GM20000 (cell line): ENCODE results near the gene DACT3.
"Not testable (repeated sequence)": the region's sequence is repeated elsewhere in the genome, so short reads cannot be mapped to it uniquely, and the experiment has no call there.

Source experiments
- DNase-seq: peaks from one replicate; pipeline ENCODE4 v3.0.0; 2012; ENCODE audit warnings: low spot score
- TF ChIP-seq, protein P1 (sequence below): IDR thresholded peaks from 2 replicates; pipeline ENCODE4 v1.5.1; 2012; ENCODE audit warnings: mild to moderate bottlenecking, control low read depth; ENCODE audit errors: extremely low read depth, missing control alignments

The DACT3 gene

DNA sequence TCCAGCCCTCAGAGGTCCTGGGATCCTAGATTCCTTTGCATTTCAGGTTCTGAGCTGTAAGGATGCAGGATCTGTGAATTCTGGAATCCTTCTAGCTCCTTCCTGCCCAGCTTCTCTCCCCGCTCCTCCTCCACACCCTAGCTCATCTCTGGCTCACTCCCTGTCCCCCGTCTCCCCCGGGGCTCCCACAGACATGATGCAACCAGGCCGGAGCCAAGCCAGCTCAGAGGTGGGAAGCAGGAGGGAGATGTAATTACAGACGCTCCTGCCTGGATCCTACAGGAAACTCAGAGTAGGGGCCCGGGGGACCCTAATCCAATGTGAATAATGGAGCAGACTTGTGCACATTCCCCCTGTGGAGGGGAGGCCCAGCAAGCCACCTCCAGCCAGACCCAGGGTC, 29.5 kb downstream of the DACT3 start:
- no peak for DNase-seq
- TF ChIP-seq, protein P1, sequence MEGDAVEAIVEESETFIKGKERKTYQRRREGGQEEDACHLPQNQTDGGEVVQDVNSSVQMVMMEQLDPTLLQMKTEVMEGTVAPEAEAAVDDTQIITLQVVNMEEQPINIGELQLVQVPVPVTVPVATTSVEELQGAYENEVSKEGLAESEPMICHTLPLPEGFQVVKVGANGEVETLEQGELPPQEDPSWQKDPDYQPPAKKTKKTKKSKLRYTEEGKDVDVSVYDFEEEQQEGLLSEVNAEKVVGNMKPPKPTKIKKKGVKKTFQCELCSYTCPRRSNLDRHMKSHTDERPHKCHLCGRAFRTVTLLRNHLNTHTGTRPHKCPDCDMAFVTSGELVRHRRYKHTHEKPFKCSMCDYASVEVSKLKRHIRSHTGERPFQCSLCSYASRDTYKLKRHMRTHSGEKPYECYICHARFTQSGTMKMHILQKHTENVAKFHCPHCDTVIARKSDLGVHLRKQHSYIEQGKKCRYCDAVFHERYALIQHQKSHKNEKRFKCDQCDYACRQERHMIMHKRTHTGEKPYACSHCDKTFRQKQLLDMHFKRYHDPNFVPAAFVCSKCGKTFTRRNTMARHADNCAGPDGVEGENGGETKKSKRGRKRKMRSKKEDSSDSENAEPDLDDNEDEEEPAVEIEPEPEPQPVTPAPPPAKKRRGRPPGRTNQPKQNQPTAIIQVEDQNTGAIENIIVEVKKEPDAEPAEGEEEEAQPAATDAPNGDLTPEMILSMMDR, result no peak

DNA sequence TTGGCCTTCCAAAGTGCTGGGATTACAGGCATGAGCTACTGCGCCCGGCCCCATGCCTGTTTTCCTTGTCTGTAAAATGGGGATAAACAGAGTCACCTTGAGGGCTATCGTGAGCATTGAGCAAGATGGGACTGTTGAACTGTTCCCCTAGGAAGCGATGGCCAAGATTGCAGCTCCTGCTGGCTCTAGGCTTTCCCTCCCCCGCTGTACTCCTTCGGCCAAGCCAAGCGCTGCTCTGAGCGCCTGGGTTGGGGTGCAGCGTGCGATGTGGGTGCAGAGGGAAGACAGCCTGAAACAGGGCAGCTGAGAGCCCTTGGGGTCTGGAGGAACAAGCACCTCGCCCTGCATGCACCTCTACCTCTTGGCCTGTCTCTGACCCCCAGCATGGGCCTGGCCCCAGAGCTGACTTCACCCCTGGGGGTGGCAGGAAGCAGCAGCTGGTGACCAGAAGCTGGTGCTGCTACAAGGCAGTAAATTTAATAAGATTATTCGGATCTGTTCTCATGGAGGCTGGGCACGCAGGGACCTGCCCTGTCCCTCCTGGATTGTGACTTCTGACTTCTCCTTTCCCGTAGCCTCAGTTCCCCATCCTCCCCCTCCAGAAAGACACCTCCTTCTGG, 30.3 kb downstream of the DACT3 start:
- no peak for DNase-seq
- TF ChIP-seq, protein P1, result no peak

DNA sequence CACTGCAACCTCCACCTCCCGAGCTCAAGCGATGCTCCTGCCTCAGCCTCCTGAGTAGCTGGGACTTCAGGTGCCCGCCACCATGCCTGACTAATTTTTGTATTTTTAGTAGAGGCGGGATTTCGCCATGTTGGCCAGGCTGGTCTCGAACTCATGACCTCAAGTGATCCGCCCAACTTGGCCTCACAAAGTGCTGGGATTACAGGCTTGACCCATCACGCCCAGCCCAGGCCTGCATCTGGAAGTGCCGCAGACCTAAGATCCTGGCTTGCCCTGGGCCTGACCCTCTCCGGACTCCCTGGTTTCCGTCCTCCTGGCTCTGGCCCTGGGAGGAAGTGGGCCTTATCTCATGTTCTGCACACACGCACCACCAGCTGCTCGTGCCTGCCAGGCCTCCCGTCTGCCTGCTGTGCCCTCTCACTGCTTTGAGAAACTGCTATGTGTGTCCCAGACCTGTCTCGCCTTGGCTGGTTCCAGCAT, 31.4 kb downstream of the DACT3 start:
- no peak for DNase-seq
- TF ChIP-seq, protein P1, result no peak

DNA sequence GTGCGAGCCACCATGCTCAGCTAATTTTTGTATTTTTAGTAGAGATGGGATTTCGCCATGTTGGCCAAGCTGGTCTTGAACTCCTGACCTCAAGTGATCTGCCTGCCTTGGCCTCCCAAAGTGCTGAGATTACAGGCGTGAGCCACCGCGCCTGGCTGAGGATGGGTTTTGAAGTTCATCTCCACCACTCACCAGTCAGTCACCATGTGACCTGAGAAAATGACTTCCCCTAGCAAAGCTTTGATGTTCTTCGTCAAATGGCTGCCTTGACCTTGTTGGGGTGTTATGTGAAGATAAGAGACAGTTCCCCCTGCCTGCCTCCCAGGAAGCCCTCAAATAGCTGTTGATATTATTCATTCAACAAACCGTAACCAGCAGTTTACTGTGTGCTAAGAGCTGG, 32.0 kb downstream of the DACT3 start:
- DNase-seq, result not testable (repeated sequence)

DNA sequence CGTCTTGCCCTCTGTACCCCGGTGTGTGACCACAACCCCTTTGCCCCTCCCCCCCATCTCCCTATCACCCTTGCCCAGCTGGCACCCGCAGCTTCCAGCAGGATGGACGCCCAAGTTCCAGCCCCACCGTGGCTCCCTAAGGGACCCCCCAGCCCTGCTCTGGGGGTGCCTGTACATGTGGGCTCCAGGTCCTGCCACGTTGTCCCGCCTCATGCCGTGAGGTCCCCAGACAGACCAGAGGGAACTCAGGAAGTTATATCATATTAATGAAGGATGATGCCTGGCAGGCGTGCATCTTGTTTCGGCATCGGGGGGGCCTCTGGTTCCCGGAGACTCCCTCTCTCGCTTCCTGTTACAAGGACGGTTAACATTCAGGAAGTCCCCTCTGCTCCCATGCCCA, 34.5 kb downstream of the DACT3 start:
- TF ChIP-seq, protein P1, result no peak
- no peak for DNase-seq

DNA sequence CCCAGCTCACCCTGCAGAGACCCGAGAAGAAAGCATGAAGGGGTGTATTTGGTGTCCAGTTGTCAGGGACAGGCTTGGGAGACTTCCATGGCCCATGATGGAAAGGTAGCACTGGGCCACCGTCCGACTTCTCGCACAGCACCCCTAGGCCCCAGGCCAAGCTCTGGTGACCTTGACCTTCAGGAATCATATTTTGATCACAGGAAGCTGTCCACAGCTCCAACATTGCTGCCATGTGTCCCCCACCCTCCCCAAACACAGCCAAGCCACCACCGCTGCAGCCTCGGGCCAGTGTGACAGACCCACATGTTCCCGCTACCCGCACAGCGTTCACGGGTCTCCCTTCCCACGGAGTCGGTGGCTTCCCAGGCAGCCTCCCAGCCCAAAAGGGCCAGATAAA, 35.3 kb downstream of the DACT3 start:
- TF ChIP-seq, protein P1, result no peak
- DNase-seq, result no peak

DNA sequence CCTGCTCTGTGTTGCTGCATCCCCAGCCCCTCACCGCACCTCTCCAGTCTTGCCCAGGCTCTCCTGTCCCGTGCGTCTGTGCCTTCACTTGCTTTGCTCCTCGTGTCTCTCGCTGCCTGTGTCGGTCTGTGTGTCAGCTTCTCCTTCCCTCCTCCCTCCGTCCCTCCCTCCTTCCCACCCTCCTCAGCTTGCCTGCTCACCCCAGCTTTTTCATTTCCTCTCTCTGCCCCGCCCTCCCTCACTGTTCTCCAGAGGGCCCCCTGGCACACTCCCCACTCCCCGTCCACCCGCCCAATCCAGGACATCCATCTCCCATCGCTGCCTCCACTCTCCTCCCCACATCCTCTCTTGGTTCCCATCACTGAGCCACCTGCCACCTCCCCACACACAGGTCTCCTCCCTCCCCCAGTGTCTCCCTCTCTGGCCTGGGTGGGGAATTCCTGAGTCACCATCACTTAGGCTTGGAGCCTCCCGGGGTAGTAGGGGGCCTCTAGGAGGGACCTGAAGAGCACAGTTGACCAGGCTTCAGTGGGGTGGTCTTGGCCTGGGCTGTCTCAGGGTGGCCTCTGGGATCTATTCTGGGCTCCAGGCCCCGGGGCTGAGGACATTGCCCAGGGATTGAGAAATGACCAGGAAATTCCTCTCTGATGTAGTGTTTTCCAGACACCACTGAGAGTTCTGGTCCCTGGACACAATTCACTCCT, 35.9 kb downstream of the DACT3 start, which contains the start of gene PTGIR:
PTGIR (minus strand) TSS at position 132 of the 704 bp plus-strand sequence. CDS start 864 bp downstream, outside the sequence.
- peak; percentile 59 for DNase-seq
- TF ChIP-seq, protein P1, result no peak
